Sigmoid colon (tissue), 7 donors: ENCODE results near the gene EEA1. TPM values are rescaled to one million over a fixed set of nuclear protein-coding genes. Genes with fewer than 3 reads are reported as not detected.

Experiments used
- DNase-seq: peaks from one replicate; pipeline ENCODE4 v3.0.0-alpha.2; 2019
- H3K27ac ChIP-seq, 4 donors: fragments of 200-600 bp; sonication (generic); one replicate each; pipeline ENCODE4 v1.5.1; 2016 to 2019; ENCODE audit warnings: mild to moderate bottlenecking in 1 of 4
- H3K27me3 ChIP-seq, 3 donors: fragments of 200-600 bp; sonication (generic); one replicate each; pipeline ENCODE4 v1.5.1; 2019; ENCODE audit warnings: mild to moderate bottlenecking in 1 of 3
- H3K36me3 ChIP-seq, 4 donors: fragments of 200-600 bp; sonication (generic); one replicate each; pipeline ENCODE4 v1.5.1; 2016 to 2019
- H3K4me1 ChIP-seq, 4 donors: fragments of 200-600 bp; sonication (generic); one replicate each; pipeline ENCODE4 v1.5.1; 2017 to 2019
- H3K4me3 ChIP-seq, 4 donors: fragments of 200-600 bp; sonication (generic); one replicate each; pipeline ENCODE4 v1.5.1; 2017 to 2019; ENCODE audit warnings: mild to moderate bottlenecking in 2 of 4, moderate library complexity in 1 of 4
- H3K9me3 ChIP-seq, 4 donors: fragments of 200-600 bp in 3 of 4; sonication (generic) in 3 of 4; one replicate each; pipeline versions ENCODE4 v1.5.1 to v1.6.1; 2013 to 2019
- CTCF ChIP-seq, 4 experiments: fragments of 450-650 bp in 3 of 4; fragments of 200-600 bp in 1 of 4; IDR thresholded peaks; one replicate each; pipeline ENCODE4 v1.5.1; 2016 to 2019; ENCODE audit warnings: antibody characterized with exemption in 4 of 4, mild to moderate bottlenecking in 3 of 4, moderate library complexity in 2 of 4
- EP300 ChIP-seq, 4 donors: sonication (generic); formaldehyde crosslinking; IDR thresholded peaks; one replicate each; pipeline ENCODE4 v1.6.1; 2017; ENCODE audit warnings: antibody characterized with exemption in 4 of 4
- POLR2A ChIP-seq, 2 donors: fragments of 450-650 bp; IDR thresholded peaks; one replicate each; pipeline ENCODE4 v1.6.1; 2016; ENCODE audit warnings: antibody characterized with exemption in 2 of 2, mild to moderate bottlenecking in 2 of 2, moderate library complexity in 2 of 2
- POLR2AphosphoS5 ChIP-seq, 4 donors: sonication (generic); formaldehyde crosslinking; IDR thresholded peaks; one replicate each; pipeline ENCODE4 v1.6.1; 2017; ENCODE audit warnings: antibody characterized with exemption in 4 of 4
- WGBS, 2 donors: extraction: QIAGEN DNeasy Blood & Tissue Kit; methylation state at CpG; one replicate each; pipeline ENCODE4 v1.1.7; 2013; 5-methylcytosine and 5-hydroxymethylcytosine counted together
- intact Hi-C: fragments of 100-400 bp; cut with DNase I; formaldehyde crosslinking; loops from one replicate; pipeline ENCODE4 v1.15.1; 2023
- polyA plus RNA-seq, 3 donors: library from polyadenylated mRNA; stranded (reverse); fragments of 200-250 nt; gene quantifications; one replicate each; pipeline ENCODE4 v1.2.3, GENCODE V29; 2013
- total RNA-seq, 4 donors: library from RNA; depleted of rRNA; stranded (reverse); fragments of >200 nt; gene quantifications; one replicate each; pipeline ENCODE4 v1.1.0, GENCODE V29; 2016
- donor health status: healthy with polysubstance abuse.
- donor health status: Bipolar disorder and iron deficiency.
- donor health status: healthy.

Gene EEA1
- total and polyA plus RNA-seq, 7 donors = 3.0 to 40.2 (median 17.9) TPM

GRCh38 chr12:92848740-92849139 lies 80.4 kb downstream of the EEA1 start:
- intact Hi-C loops = no loop called here
- no peak for DNase-seq
- Histone ChIP-seq H3K27ac (no peak overlapping the region), H3K4me1 (peaks cover 0 to 9% (median 4%) of the 10 kb centered on the region in 4 donors), H3K27me3 (no peaks in the 10 kb centered on the region), H3K9me3 (no peaks in the 10 kb centered on the region), H3K36me3 (peaks cover 0 to 28% (median 0%) of the 10 kb centered on the region in 4 donors), H3K4me3 (no peak overlapping the region)
- TF ChIP-seq EP300 (IDR thresholded peaks at IDR 0.05) (no peak), POLR2A (IDR thresholded peaks at IDR 0.05) (no peak), POLR2AphosphoS5 (IDR thresholded peaks at IDR 0.05) (no peak)
- WGBS, 2 donors = 95 to 97% methylated on average over 3 of the region's 3 CpGs

- peaks cover 0 to 22% (median 0%) of the 10 kb centered on the region in 4 donors for H3K36me3 ChIP-seq
- peaks cover 0 to 9% (median 4%) of the 10 kb centered on the region in 4 donors for H3K4me1 ChIP-seq
- no peak for DNase-seq
- no peak for TF ChIP-seq CTCF (IDR thresholded peaks at IDR 0.05)
- TF ChIP-seq POLR2AphosphoS5 (IDR thresholded peaks at IDR 0.05) = no peak
- TF ChIP-seq EP300 (IDR thresholded peaks at IDR 0.05) = no peak
- no peak for TF ChIP-seq POLR2A (IDR thresholded peaks at IDR 0.05)
- no peaks in the 10 kb centered on the region for H3K27me3 ChIP-seq
- no peaks in the 10 kb centered on the region for H3K9me3 ChIP-seq
- H3K27ac ChIP-seq = no peak overlapping the region
- intact Hi-C loops = no loop called here
- 91% methylated on average over 1 of the region's 1 CpG for WGBS, 2 donors
- H3K4me3 ChIP-seq = no peak overlapping the region
These were observed 81.7 kb downstream of the EEA1 start for GRCh38 chr12:92847368-92847767.

GRCh38 chr12:92845329-92845728 lies 83.8 kb downstream of the EEA1 start:
- Histone ChIP-seq H3K4me1 (peaks cover 0 to 9% (median 4%) of the 10 kb centered on the region in 4 donors), H3K9me3 (no peaks in the 10 kb centered on the region), H3K27me3 (no peaks in the 10 kb centered on the region), H3K4me3 (no peak overlapping the region), H3K36me3 (peaks cover 0 to 24% (median 7%) of the 10 kb centered on the region in 4 donors), H3K27ac (no peak overlapping the region)
- 98 to 99% methylated on average over 3 of the region's 3 CpGs for WGBS, 2 donors
- intact Hi-C loops = no loop called here
- no peak for DNase-seq
- no peak for TF ChIP-seq EP300 (IDR thresholded peaks at IDR 0.05)
- no peak for TF ChIP-seq POLR2A (IDR thresholded peaks at IDR 0.05)
- no peak for TF ChIP-seq POLR2AphosphoS5 (IDR thresholded peaks at IDR 0.05)
- TF ChIP-seq CTCF (IDR thresholded peaks at IDR 0.05) = no peak

- Histone ChIP-seq H3K27me3 (no peaks in the 10 kb centered on the region), H3K36me3 (peaks cover 0 to 24% (median 8%) of the 10 kb centered on the region in 4 donors), H3K4me3 (no peak overlapping the region), H3K9me3 (no peaks in the 10 kb centered on the region), H3K4me1 (no peaks in the 10 kb centered on the region), H3K27ac (no peak overlapping the region)
- no peak for DNase-seq
- WGBS, 2 donors = 97 to 100% methylated on average over 1 of the region's 1 CpG
- intact Hi-C loops = no loop called here
- no peak for TF ChIP-seq POLR2AphosphoS5 (IDR thresholded peaks at IDR 0.05)
- no peak for TF ChIP-seq POLR2A (IDR thresholded peaks at IDR 0.05)
- TF ChIP-seq CTCF (IDR thresholded peaks at IDR 0.05) = no peak
- no peak for TF ChIP-seq EP300 (IDR thresholded peaks at IDR 0.05)
These were observed 84.8 kb downstream of the EEA1 start for GRCh38 chr12:92844151-92844763.

- no peak overlapping the region for H3K4me3 ChIP-seq
- no peak overlapping the region for H3K27ac ChIP-seq
- no peak for TF ChIP-seq POLR2AphosphoS5 (IDR thresholded peaks at IDR 0.05)
- intact Hi-C loops = no loop called here
- 81 to 92% methylated on average over 7 of the region's 7 CpGs for WGBS, 2 donors
- no peaks in the 10 kb centered on the region for H3K27me3 ChIP-seq
- H3K9me3 ChIP-seq = no peaks in the 10 kb centered on the region
- H3K4me1 ChIP-seq = no peaks in the 10 kb centered on the region
- H3K36me3 ChIP-seq = peaks cover 0 to 52% (median 10%) of the 10 kb centered on the region in 4 donors
- no peak for DNase-seq
These were observed 99.3 kb downstream of the EEA1 start for GRCh38 chr12:92829686-92830282.
